A172 (cell line): ENCODE data around the gene TBCA. TPM values are rescaled to one million over a fixed set of nuclear protein-coding genes. Genes with fewer than 3 reads are reported as not detected.
A peak's percentile ranks its signal among the peaks of the same experiment; 100 is the strongest.

Source experiments
- DNase-seq: peaks from one replicate; pipeline ENCODE4 v3.0.0-alpha.2; 2015; ENCODE audit warnings: low spot score
- total RNA-seq: library from RNA; depleted of rRNA; stranded (reverse); fragments of >200 nt; shearing (Covaris generic); gene quantifications from 2 replicates; pipeline ENCODE4 v1.2.3, GENCODE V29; 2014; rRNA removed

TBCA gene
- total RNA-seq = 310 and 576 TPM in 2 replicates

GRCh38 chr5:77775790-77776553 lies at the start of gene TBCA:
Gene TBCA (minus strand): TSS chr5:77776339. CDS start chr5:77776257, 82 bp downstream.
- DNase-seq = peak; percentile 85

- no peak for DNase-seq
Observed at GRCh38 chr5:77824981-77825380, 48.8 kb upstream of the TBCA start.

- DNase-seq = no peak
Observed at GRCh38 chr5:77816686-77817085, 40.5 kb upstream of the TBCA start.

GRCh38 chr5:77812926-77813589 lies 36.9 kb upstream of the TBCA start:
- DNase-seq = no peak

GRCh38 chr5:77806213-77806843 lies 30.2 kb upstream of the TBCA start:
- DNase-seq = peak; percentile 8

- DNase-seq = no peak
Observed at GRCh38 chr5:77798456-77798855, 22.3 kb upstream of the TBCA start.

GRCh38 chr5:77797136-77797535 lies 21.0 kb upstream of the TBCA start:
- no peak for DNase-seq

GRCh38 chr5:77795846-77796245 lies 19.7 kb upstream of the TBCA start:
- no peak for DNase-seq

- no peak for DNase-seq
Observed at GRCh38 chr5:77795268-77795667, 19.1 kb upstream of the TBCA start.

- no peak for DNase-seq
Observed at GRCh38 chr5:77791926-77792325, 15.8 kb upstream of the TBCA start.

GRCh38 chr5:77791356-77791755 lies 15.2 kb upstream of the TBCA start:
- no peak for DNase-seq

- DNase-seq = no peak
Observed at GRCh38 chr5:77785229-77785628, 9.1 kb upstream of the TBCA start.

- no peak for DNase-seq
Observed at GRCh38 chr5:77784735-77785134, 8.6 kb upstream of the TBCA start.

- DNase-seq = no peak
Observed at GRCh38 chr5:77781076-77781475, 4.9 kb upstream of the TBCA start.

GRCh38 chr5:77778881-77779438 lies 2.8 kb upstream of the TBCA start:
- no peak for DNase-seq

- no peak for DNase-seq
Observed at GRCh38 chr5:77778398-77778797, 2.3 kb upstream of the TBCA start.

- DNase-seq = no peak
Observed at GRCh38 chr5:77777911-77778310, 1.8 kb upstream of the TBCA start.

GRCh38 chr5:77777281-77777892 lies 1.2 kb upstream of the TBCA start:
- DNase-seq = peak; percentile 60

- no peak for DNase-seq
Observed at GRCh38 chr5:77776554-77777206, 541 bp upstream of the TBCA start.

GRCh38 chr5:77774981-77775789 lies 954 bp downstream of the TBCA start:
- DNase-seq = no peak
